Measurements from ENCODE around the gene RTF1.

Gene RTF1

DNA sequence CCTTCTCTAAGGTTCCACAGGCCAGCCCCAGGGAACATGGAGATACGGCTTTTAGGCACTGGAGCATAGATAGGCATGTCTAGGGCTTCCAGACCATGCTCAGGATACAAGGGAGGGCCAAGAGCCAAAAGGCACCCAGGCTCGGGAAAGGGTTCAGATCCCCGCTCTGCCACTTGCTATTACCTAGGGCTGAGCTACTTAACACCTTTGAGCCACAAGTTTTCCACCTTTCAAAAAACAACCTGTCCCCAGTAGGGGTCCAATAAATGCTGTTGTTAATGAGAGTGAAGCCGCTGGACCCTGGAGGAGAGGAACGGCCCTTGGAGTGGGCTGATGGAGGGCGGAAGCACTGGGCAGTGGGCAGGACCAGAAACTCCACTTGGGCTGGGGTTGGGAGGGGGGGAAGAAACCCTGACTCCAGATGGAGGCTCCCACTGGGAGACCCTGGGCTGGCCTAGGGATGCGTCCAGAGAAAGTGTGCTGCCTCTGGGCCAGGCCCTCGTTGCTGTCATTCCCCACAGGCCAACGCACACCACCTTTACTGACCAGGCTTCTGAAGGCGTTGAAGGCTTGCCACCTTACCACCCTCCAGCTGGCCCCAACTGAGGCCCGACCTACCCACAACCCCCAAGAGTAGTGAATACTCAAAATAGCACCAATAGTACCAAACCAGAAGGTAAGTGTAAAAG is 68.2 kb downstream of the RTF1 start:
- DNase-seq (ENCODE audit: low read depth in 1 of 2, low spot score in 1 of 2): no peak

DNA sequence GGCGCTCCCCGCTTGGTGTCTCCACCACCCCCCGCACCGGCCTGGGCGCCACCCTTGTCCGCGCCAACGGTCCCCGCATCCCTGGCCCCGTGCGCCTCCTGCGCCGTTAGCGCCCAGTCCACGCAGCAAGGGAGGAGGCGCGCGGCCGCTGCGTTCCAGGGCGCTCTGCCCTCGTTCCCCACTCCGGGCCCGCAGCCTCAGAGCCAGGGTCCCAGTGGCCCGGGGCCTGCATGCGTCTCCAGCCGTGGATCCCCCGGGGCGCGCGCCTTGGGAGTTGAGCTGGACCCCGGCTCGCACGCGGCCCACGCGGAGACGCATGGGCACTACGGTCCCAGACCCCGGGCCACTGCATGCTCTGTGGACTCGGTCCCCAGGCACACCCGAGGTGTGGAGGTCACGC is 69.4 kb downstream of the RTF1 start:
- no peak for DNase-seq (ENCODE audit: low read depth in 1 of 2, low spot score in 1 of 2)

GRCh38 chr15:41487381-41487780 is 70.5 kb downstream of the RTF1 start:
- no peak for DNase-seq (ENCODE audit: low read depth in 1 of 2, low spot score in 1 of 2)

GRCh38 chr15:41487802-41488201 is 70.9 kb downstream of the RTF1 start:
- no peak for DNase-seq (ENCODE audit: low read depth in 1 of 2, low spot score in 1 of 2)

GRCh38 chr15:41489641-41490040 is 72.7 kb downstream of the RTF1 start:
- DNase-seq (ENCODE audit: low read depth in 1 of 2, low spot score in 1 of 2): no peak

DNA sequence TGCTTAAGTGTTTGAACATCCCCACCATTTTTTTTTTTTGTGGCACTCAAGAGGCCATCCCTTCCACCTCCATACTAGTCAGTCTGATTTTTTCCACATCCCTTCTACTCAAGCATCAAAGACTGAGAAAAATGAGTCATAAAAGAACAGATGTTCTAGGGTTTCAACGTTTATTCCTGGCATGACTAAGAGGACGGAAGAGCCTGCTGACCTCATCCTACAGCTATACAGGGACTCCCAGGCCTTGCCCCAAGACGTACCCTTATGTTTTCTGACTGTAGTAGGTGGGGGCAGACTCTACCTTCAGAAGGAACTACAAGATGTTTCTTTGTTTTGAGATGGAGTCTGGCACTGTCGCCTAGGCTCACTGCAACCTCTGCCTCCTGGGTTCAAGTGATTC is 73.5 kb downstream of the RTF1 start:
- no peak for DNase-seq (ENCODE audit: low read depth in 1 of 2, low spot score in 1 of 2)

- no peak for DNase-seq (ENCODE audit: low read depth in 1 of 2, low spot score in 1 of 2)
Measured at GRCh38 chr15:41491889-41492288, 75.0 kb downstream of the RTF1 start.

- DNase-seq (ENCODE audit: low read depth in 1 of 2, low spot score in 1 of 2): no peak
Measured at GRCh38 chr15:41492597-41493204, 75.8 kb downstream of the RTF1 start.

DNA sequence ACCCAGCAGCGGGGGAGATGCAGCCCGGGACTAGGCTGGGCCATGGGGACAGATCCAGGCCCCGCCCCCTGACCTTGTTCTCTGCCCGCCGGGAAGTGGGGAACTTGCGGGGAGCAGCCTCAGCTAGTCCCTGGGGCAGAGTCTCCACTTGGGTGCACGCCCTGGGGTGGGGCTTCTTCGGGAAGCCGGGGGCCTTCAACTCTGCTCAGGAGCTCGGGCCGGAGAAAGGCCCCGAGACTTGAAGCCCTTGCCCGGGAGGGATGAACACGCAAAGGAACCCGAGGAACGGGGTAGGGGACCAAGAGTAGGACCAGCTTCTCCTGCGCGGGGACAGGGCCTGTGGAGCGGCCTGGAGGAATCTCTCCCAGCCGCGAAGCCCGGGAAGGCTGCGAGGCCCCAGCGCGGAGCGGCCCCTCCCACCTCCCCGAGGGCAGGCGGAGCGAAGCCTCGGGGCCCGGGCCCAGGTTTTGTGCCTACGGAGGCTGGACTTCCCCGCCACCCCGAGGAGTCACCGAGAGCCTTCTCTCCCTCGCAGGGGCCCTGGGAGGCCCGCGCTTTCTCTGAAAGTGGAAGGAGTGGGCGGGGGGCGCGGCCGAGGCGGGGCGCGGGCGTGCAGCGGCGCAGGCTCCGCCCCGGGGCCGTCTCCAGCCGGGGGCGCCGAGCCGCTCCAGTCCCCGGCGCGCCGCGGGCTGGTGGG is 76.5 kb downstream of the RTF1 start, which contains the start of gene ITPKA:
Gene ITPKA (plus strand): TSS at position 670 of the 697 bp plus-strand sequence. CDS start 54 bp downstream, outside the sequence.
- DNase-seq (ENCODE audit: low read depth in 1 of 2, low spot score in 1 of 2): peak; percentile 80 to 86

GRCh38 chr15:41493902-41494189 is 77.0 kb downstream of the RTF1 start:
- no peak for DNase-seq (ENCODE audit: low read depth in 1 of 2, low spot score in 1 of 2)

GRCh38 chr15:41494190-41494921 is 77.5 kb downstream of the RTF1 start:
- DNase-seq (ENCODE audit: low read depth in 1 of 2, low spot score in 1 of 2): no peak

- no peak for DNase-seq (ENCODE audit: low read depth in 1 of 2, low spot score in 1 of 2)
Measured at GRCh38 chr15:41494922-41495735, 78.2 kb downstream of the RTF1 start.

GRCh38 chr15:41495736-41496599 is 79.1 kb downstream of the RTF1 start:
- no peak for DNase-seq (ENCODE audit: low read depth in 1 of 2, low spot score in 1 of 2)

- DNase-seq (ENCODE audit: low read depth in 1 of 2, low spot score in 1 of 2): no peak
Measured at GRCh38 chr15:41498657-41499056, 81.8 kb downstream of the RTF1 start.

- no peak for DNase-seq (ENCODE audit: low read depth in 1 of 2, low spot score in 1 of 2)
Measured at GRCh38 chr15:41499109-41499851, 82.4 kb downstream of the RTF1 start.

- DNase-seq (ENCODE audit: low read depth in 1 of 2, low spot score in 1 of 2): no peak
Measured at GRCh38 chr15:41501191-41501917, 84.5 kb downstream of the RTF1 start.

- no peak for DNase-seq (ENCODE audit: low read depth in 1 of 2, low spot score in 1 of 2)
Measured at GRCh38 chr15:41501931-41502794, 85.3 kb downstream of the RTF1 start.
